GM19372 (cell line): Measurements from ENCODE around the gene FXN.

Source experiments
- ATAC-seq: cut with Tn5 transposase; IDR thresholded peaks from one replicate; pipeline ENCODE4 v1.9.1; 2021; ENCODE audit warnings: mild to moderate bottlenecking, low read depth, moderate library complexity; ENCODE audit not compliant: unreplicated experiment

FXN gene

DNA sequence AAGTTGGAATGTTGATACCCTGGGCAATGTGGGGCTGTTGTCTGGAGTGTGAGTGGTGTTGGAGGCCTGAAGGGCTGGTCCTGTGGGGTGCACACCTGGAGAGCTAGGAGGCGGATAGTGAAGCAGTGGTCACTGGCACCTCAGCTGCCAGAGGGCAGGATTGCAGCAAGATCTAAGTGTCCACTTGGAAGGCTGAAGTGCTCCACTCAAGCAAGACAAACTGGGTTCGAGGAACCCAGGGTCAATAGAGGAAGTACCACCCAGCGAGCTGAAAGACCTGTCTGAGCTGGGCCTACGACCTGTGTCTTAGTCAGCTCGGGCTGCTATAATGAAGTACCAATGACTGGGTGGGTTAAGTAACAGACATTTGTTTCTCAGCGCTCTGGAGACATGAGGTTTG is 98.9 kb downstream of the FXN start:
- ATAC-seq, result no peak

DNA sequence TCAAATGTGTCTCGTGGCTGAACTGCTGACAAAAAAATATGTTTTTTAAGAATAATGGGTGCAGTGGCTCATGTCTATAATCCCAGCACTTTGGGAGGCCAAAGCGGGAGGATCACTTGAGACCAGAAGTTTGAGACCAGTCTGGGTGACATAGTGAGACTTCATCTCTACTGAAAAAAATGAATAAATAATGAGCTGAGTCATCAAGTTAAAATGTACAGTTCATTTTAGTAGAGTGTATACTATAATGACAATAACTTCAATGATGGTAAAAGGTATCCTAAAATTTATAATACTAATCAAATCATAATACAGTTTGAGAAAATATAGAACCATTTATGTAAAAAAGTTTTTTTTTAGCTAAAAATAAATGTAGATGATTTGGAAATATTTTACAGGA is 100.6 kb downstream of the FXN start:
- ATAC-seq, result no peak

DNA sequence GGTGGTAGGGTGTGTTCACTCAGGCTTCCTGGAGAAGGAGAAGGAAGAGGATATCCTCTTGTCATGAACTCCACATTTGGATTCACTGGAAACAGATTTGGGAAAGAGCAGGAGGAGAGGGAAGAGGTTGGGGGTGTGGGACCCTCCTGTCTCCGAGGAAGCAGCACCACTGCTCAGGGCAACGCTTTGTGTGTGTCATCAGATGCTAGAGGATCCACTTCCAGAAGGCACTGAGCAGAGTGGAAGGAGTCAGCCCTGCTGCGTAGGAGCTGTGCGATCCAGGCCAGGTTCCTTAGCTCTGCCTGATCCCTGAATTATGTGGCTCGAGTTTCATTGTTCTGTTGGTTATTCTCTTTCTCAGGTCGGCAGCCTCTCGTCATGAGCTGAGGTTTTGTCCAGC is 101.2 kb downstream of the FXN start:
- ATAC-seq, result no peak

DNA sequence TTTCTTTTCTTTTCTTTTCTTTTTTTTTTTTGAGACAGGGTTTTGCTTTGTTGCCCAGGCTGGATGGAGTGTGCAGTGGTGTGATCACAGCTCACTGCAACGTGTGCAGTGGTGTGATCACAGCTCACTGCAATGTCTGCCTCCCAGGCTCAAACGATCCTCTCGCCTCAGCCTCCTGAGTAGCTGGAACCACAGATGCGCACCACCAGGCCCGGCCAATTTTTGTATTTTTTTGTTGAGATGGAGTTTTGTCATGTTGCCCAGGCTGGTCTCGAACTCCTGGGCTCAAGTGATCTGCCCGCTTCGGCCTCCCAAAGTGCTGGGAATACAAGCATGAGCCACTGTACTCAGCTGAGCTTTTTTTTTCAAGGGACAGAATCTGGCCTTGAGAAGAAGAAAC is 101.8 kb downstream of the FXN start:
- no peak for ATAC-seq

DNA sequence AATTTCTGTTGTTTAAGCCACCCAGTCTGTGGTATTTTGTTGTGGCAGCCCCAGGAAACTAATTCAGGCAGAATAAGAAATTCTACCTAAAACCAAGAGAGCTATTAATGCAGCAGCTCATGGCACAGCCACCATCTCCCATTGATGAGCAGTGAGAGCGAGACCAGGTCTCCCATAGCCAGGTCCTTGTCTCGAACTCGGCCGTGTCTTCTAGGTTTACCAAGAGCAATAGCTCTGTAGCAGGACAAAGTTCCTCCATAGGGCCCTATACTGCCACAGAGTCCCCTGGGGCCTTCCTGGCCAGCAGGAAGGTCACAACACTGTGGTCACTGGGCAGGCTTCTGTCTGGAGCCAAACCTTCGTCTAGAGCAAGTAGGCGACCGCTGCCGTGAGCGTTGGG is 104.0 kb downstream of the FXN start:
- ATAC-seq, result no peak

DNA sequence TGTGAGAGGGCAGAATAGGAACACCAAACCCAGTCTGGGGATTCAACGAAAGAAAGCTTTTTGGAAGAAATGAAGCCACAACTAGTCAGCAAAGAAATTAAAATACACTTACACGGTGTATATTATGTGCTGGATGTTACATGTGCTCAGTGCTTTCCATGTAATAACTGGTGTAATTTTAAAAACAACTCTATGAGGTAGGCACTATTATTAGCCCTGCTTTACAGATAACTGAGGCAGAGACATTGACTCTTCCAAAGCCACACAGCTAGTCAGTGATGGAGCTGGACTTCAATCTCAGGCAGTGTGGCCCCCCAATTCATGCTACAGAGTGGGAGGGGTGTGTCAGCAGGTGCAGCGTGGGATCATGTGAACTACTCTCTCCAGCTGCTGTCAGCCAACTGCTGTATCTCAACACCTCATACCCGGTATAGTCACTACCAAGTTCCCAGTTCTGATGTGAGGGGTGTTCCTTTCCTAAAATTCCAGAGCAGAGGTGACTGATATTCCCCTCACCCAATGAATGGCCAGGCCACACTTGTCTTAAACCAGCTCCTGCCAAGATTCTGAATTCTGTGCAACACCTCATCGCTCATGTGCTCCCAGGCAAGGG is 104.7 kb downstream of the FXN start:
- ATAC-seq, result no peak

DNA sequence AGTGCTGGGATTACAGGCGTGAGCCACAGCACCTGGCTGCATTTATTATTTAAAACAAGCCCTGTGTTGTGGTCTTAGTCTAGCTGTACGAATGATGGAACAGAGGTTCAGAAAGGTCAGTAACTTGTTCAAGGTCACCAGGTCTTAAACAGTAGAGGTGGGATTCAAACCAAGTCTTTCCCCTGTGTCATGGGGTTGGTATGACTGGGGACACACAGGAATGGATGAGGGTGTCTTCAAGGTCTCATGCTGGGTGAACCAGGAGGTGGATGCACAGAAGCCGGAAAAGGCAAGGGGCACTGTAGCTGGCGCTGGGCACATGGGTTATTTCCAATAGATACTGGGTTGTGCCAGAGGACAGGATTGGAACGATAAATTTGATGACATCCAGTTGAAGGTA is 106.3 kb downstream of the FXN start:
- ATAC-seq, result no peak

DNA sequence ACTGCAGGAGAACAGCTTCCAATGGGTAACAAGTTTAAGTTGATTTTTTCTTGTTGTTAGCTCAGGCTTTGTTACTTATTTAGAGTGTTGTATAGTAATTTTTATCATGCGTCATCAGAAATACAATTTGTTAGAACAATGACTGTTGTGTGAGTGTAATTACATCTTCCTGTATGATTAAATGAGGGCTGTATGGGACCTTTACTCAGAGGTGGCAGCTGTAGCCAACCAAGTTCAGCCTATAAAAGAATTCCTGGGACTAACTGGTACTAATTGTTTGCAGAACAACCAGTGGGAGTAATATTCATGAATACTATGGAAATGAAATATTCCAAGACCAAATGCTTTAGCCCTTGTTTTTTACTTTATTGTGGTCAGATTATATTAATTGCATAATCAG is 107.7 kb downstream of the FXN start:
- no peak for ATAC-seq

DNA sequence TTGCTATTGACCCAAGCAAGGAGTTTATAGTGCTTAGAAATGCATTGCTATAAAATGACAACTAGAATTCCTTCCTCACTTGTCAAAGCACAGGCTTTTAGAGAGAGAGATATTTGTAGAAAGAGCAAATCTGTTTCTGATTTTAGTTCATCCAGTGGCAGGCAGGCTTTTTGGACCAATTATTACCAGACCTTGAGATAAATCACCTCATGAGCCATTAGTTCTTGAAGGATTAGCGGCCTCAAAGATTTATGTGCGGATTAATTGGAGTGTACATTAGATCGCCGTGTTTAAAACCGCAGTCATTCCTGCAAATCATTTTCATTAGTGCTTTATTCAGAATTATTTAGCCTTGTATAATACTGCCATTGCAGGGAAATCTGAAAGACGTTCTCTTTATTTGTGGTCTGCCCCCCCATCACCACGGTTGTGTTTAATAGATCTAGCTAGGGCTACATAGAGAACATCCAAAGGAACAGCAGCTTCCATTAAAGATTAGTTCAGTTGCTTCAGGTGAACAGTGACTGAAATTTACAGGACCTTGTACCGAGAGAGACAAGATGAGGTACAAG is 109.7 kb downstream of the FXN start:
- ATAC-seq, result no peak

DNA sequence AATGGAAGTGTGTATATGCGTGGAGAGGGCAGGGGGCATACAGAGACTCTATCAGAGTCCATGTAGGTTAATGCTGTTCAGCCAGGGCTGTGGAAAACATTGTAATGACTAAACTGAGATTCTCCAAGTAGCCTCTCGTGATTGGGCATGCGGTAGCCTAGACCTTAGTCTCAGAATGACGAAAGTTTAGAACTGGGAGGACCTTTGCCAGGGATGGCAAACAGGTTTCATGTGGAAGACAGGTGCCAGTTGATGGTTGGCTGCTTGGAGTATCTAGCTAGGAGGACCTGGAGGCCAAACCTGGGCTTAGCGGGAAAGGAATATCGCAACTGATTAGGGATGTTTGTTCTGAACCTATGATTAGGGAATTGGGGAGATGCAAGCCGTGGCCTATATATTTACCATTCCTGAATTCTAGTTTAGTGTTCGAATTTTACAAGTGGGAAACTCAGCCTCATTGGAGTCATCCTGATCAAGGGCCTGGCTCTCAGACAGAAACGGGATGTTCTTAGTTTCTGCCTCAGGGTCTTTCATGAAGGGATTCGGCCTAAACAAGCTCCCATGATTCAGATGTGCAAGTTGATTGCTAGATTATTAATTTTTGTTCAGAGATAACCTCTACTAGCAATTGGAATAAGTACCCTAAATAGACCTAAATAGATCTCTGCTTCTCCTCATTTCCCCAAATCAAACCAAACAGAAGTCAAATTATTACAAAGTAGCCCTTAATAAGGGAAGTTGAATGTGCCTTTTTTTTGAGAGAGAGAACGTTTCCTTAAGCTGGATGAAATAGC is 111.7 kb downstream of the FXN start:
- no peak for ATAC-seq

DNA sequence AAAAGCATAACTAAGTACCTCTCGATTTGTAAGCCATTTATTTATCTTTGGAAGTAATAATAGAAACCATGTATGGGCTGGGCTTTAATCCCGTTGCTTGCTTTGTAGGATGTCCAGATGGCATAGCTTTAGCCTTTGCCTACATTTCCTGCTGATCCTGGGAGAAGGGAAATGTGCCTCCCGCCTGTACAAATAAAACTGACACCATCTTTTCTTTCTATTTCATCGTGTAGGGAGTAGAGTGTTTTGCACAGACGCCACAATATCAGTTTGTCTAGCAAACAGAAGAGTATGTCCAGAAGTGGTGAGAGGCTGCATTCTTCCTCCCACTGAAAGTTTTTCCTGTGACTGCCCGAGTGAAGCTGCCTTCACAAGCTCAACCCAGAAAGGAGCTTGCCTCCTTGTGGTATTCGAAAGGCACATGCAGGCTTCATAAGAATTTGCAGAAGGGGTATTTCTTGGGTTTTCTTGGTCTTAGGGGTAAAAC is 113.8 kb downstream of the FXN start:
- ATAC-seq, result no peak
